Retinal pigment epithelial cell (primary cell): ENCODE results near the gene VSTM2L.

Experiments
- DNase-seq: peaks from one replicate; pipeline ENCODE4 v3.0.0-alpha.2; 2010; ENCODE audit warnings: low read depth
- H3K4me3 ChIP-seq: 2 replicates; pipeline ENCODE4 v1.5.1; 2011; ENCODE audit warnings: mild to moderate bottlenecking, low read length, control low read depth, moderate library complexity
- TF ChIP-seq, protein P1 (sequence below): conservative IDR thresholded peaks from 2 replicates; pipeline ENCODE4 v1.5.1; 2011; ENCODE audit warnings: low read depth, low read length, control low read depth, inconsistent platforms

The VSTM2L gene

DNA sequence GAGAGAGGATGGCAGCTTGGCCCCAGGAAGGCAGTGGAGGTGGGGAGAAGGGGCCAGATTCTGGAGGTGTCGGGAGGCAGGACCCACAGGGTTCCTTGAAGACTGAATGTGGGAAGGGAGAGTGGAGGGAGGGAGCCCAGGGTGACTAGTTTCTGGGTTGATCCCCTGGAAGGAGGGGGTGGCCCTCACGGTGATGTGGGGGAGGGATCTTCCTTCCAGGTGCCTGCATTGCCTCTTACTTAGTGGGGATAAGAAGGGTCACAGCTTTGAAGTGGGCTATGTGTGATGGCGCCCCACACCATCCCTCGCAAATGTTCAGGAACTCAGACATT is 26.7 kb downstream of the VSTM2L start:
- DNase-seq, result no peak
- TF ChIP-seq, protein P1, sequence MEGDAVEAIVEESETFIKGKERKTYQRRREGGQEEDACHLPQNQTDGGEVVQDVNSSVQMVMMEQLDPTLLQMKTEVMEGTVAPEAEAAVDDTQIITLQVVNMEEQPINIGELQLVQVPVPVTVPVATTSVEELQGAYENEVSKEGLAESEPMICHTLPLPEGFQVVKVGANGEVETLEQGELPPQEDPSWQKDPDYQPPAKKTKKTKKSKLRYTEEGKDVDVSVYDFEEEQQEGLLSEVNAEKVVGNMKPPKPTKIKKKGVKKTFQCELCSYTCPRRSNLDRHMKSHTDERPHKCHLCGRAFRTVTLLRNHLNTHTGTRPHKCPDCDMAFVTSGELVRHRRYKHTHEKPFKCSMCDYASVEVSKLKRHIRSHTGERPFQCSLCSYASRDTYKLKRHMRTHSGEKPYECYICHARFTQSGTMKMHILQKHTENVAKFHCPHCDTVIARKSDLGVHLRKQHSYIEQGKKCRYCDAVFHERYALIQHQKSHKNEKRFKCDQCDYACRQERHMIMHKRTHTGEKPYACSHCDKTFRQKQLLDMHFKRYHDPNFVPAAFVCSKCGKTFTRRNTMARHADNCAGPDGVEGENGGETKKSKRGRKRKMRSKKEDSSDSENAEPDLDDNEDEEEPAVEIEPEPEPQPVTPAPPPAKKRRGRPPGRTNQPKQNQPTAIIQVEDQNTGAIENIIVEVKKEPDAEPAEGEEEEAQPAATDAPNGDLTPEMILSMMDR, result no peak
- H3K4me3 ChIP-seq, result no peak overlapping the region

DNA sequence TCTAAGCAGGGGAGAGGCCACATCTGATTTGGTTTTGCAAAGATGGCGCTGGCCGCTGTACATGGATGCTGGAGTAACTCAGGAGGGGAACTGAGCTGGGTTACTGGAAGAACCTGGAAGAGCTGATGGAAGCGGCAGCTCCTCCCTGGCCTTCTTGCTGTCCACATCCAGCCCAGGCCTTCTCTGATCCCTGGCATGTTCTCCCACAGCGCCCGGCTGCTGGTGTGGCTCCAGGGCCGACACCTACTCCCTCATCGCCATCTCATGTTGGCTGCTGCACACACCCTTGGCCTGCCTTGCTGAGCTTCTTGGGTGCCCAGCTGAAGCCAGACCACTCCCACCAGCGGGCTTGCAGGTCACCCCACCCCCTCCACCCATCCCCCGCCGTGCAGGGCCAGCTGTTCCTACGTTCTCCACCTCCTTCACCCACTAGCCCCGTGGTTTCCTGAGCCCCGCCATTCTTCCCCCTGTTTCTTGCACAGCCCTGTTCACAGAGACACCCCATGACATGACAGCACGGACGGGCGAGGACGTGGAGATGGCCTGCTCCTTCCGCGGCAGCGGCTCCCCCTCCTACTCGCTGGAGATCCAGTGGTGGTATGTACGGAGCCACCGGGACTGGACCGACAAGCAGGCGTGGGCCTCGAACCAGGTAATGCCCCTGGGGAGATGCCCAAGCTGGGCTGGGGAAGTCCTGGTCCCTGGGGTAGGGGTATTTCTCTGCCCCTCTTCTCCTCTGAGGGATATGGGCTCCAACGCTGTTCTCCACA is 28.4 kb downstream of the VSTM2L start:
- DNase-seq, result no peak
- no peak overlapping the region for H3K4me3 ChIP-seq
- TF ChIP-seq, protein P1, result no peak

DNA sequence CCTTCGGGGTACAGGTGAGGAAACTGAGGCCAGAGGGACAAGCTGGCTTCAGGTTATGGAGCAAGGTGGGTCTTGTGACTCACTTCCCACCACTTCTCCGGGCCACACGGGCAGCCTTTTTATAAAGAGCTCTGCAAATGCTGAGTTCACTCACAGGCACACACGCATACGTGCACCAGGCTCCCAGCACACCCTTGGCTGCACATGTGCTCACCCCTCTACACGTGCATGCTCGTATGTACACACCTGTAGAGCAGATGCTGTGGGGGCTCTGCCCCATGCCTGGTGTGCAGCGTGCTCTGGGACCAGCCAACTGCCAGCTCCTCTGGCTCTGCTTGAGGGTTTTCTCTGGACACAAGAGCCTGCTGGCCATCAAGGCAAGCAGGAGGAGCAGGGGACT is 29.1 kb downstream of the VSTM2L start:
- no peak for DNase-seq
- TF ChIP-seq, protein P1, result no peak
- no peak overlapping the region for H3K4me3 ChIP-seq

DNA sequence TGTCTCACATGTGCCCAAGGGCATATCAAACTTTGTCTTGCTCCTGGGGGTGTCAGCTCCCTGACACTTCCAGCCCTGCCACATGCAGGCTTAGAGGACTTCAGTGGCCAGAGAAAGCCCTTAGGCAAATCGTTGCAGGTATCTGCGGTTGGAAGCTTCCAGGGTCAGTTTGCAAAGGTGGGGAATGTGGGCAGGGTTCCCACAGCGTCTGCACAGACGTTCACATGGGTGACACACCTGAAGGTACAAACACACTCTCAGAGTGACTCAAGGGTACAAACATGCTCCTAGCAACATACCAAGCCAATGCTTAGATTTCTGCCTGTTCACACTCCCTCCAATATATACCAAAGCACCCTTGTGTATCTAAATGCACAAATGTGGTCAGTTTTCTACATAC is 30.0 kb downstream of the VSTM2L start:
- no peak overlapping the region for H3K4me3 ChIP-seq
- no peak for DNase-seq
- TF ChIP-seq, protein P1, result no peak

DNA sequence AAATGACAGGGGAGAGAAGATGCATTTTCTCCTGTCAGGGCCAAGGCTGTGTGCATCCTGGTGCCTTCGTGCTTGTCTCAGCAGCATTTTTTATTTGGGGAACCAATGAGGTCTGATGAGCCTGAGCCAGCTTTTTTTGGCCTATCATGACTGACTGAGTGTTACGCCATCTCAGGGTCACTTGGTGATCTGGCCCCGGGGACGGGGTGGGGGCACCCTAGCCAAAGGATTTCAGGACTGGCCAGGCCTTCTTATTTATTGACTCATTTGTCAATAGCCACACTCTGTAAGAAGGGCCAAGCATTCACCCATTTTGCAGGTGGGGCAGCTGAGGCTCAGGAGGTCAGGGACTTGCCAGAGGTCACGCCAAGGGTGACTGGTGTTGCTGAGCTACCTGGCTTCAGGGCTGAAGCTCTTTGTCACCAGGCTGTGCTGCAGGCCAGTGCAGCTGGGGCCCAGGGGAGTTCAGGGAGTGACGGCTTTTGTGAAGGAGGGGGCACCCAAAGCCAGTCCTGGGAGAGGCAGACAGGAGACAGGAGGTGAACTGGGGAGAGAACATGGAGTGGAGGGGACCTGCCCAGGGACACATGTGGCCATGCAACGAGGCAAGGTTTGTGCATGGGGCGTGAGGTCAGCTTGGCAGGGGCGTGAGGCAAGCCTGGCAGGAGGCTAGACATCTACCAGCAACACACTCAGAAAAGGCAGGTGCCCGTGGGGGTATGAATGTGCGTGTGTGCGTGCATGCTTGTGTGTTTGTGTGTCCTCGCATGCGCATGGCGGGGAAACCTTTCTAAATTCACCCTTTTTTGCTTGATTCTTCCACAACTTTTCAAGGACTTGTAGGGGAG is 31.1 kb downstream of the VSTM2L start:
- no peak overlapping the region for H3K4me3 ChIP-seq
- TF ChIP-seq, protein P1, result no peak

DNA sequence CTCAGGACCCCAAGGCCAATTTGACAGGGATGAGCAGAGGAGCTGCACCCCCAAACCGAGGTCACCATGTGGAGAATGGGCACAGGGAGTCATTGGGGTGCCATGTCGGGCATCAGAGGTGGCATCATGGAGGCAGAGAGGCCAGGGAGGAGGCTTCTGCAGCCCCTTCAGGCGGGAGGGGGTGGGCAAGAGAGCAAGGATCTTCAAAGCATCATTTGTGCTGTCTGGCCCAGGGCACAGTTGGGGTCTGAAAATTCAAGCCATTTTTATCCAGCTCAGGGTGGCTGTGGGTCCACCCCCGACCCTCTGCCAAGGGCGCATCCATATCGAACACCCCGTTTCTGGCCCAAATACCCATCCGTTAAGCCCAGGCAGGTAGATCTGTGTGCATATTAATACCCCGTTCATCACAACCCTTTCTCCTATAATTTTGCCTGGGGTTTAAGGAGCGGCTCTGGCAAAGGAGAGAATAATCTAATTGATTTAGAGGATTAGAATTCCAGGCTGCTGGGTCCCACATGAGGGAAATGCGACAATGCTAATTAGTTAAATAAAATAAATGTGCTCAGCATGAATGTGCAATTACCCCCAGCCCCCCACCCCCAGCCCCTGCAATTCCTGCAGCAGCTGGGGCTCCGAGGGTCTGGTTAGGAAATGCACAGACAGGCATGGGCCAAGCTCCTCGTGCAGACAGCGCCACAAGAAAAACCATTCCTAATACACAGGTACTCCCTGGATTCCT is 31.9 kb downstream of the VSTM2L start:
- H3K4me3 ChIP-seq, result no peak overlapping the region
- DNase-seq, result peak; percentile 18
- TF ChIP-seq, protein P1, result no peak

More for the DNA sequence above, 31.1 kb downstream of the VSTM2L start:
- no peak for DNase-seq
